ENCODE results near the gene GLDC.
A peak's percentile ranks its signal among the peaks of the same experiment; 100 is the strongest.

GLDC gene

GRCh38 chr9:6590334-6590733 is 55.2 kb downstream of the GLDC start:
- no peak for TF ChIP-seq CTCF (IDR thresholded peaks at IDR 0.05)
- H3K27ac ChIP-seq = no peak overlapping the region

- no peak overlapping the region for H3K27ac ChIP-seq
- TF ChIP-seq CTCF (IDR thresholded peaks at IDR 0.05) (peak; percentile 64), ZFX (IDR thresholded peaks at IDR 0.05; ENCODE audit: borderline replicate concordance) (no peak)
Measured at GRCh38 chr9:6584881-6585597, 60.5 kb downstream of the GLDC start.

- no peak for TF ChIP-seq ZFX (IDR thresholded peaks at IDR 0.05; ENCODE audit: borderline replicate concordance)
- TF ChIP-seq CTCF (IDR thresholded peaks at IDR 0.05) = no peak
- no peak overlapping the region for H3K27ac ChIP-seq
Measured at GRCh38 chr9:6581253-6581652, 64.3 kb downstream of the GLDC start.

GRCh38 chr9:6579613-6580012 is 65.9 kb downstream of the GLDC start:
- no peak overlapping the region for H3K27ac ChIP-seq
- TF ChIP-seq CTCF (IDR thresholded peaks at IDR 0.05) (no peak), ZFX (IDR thresholded peaks at IDR 0.05; ENCODE audit: borderline replicate concordance) (no peak)

- TF ChIP-seq ZFX (IDR thresholded peaks at IDR 0.05; ENCODE audit: borderline replicate concordance) (no peak), CTCF (IDR thresholded peaks at IDR 0.05) (no peak)
- H3K27ac ChIP-seq = no peak overlapping the region
Measured at GRCh38 chr9:6576987-6577386, 68.5 kb downstream of the GLDC start.

GRCh38 chr9:6575324-6576034 is 70.0 kb downstream of the GLDC start:
- H3K27ac ChIP-seq = no peak overlapping the region
- TF ChIP-seq CTCF (IDR thresholded peaks at IDR 0.05) (no peak), ZFX (IDR thresholded peaks at IDR 0.05; ENCODE audit: borderline replicate concordance) (no peak)

GRCh38 chr9:6567140-6567591 is 78.4 kb downstream of the GLDC start:
- TF ChIP-seq CTCF (IDR thresholded peaks at IDR 0.05) = no peak
- TF ChIP-seq ZFX (IDR thresholded peaks at IDR 0.05; ENCODE audit: borderline replicate concordance) = no peak
- no peak overlapping the region for H3K27ac ChIP-seq

Data from 22Rv1 (cell line).